Heart right ventricle (tissue), 16 donors: ENCODE data around the gene MGLL. TPM values are rescaled to one million over a fixed set of nuclear protein-coding genes. Genes with fewer than 3 reads are reported as not detected.

Experiments
- ATAC-seq, 8 donors: fragments of 200-7000 bp; cut with Tn5 transposase; one replicate each; pipeline ENCODE4 v1.9.1; 2020; ENCODE audit warnings: mild to moderate bottlenecking in 8 of 8, moderate library complexity in 8 of 8, moderate number of reproducible peaks in 1 of 8
- DNase-seq, 2 donors: peaks; one replicate each; pipeline ENCODE4 v3.0.0-alpha.2; 2020
- H3K27ac ChIP-seq, 10 donors: fragments of 200-600 bp; sonication (generic) in 2 of 10; one replicate each; pipeline versions ENCODE4 v1.5.0 to v1.8.0; 2020 to 2022; ENCODE audit warnings: mild to moderate bottlenecking in 3 of 10
- H3K27me3 ChIP-seq, 7 donors: fragments of 200-600 bp; one replicate each; pipeline ENCODE4 v1.8.0; 2021 to 2022; ENCODE audit warnings: mild to moderate bottlenecking in 2 of 7
- H3K36me3 ChIP-seq, 9 donors: fragments of 200-600 bp; sonication (generic) in 1 of 9; one replicate each; pipeline versions ENCODE4 v1.5.0 to v1.8.0; 2020 to 2022; ENCODE audit warnings: mild to moderate bottlenecking in 2 of 9
- H3K4me1 ChIP-seq, 9 donors: fragments of 200-600 bp; sonication (generic) in 1 of 9; one replicate each; pipeline versions ENCODE4 v1.5.0 to v1.8.0; 2020 to 2022; ENCODE audit warnings: mild to moderate bottlenecking in 4 of 9
- H3K4me3 ChIP-seq, 10 donors: fragments of 200-600 bp; sonication (generic) in 2 of 10; one replicate each; pipeline versions ENCODE4 v1.5.0 to v1.8.0; 2020 to 2022; ENCODE audit warnings: mild to moderate bottlenecking in 7 of 10, moderate library complexity in 2 of 10
- H3K9me3 ChIP-seq, 11 donors: fragments of 200-600 bp in 10 of 11; sonication (generic) in 2 of 11; one replicate each; pipeline versions ENCODE4 v1.5.0 to v1.8.0; 2013 to 2022; ENCODE audit warnings: mild to moderate bottlenecking in 2 of 11, control low read depth in 1 of 11, moderate library complexity in 1 of 11
- CTCF ChIP-seq, 9 donors: fragments of 200-600 bp; sonication (generic) in 2 of 9; IDR thresholded peaks; one replicate each; pipeline versions ENCODE4 v1.5.0 to v1.8.0; 2021 to 2022; ENCODE audit warnings: antibody characterized with exemption in 9 of 9, mild to moderate bottlenecking in 5 of 9, moderate library complexity in 1 of 9
- WGBS, 2 donors: extraction: QIAGEN DNeasy Blood & Tissue Kit; methylation state at CpG; one replicate each; pipeline ENCODE4 v1.1.7; 2013; ENCODE audit warnings: inconsistent platforms in 1 of 2; 5-methylcytosine and 5-hydroxymethylcytosine counted together
- intact Hi-C, 10 donors: fragments of 100-400 bp; cut with DNase I; formaldehyde crosslinking; loops; one replicate each; pipeline versions ENCODE4 v1.11.1 to v1.14.2; 2022
- polyA plus RNA-seq, 2 donors: library from polyadenylated mRNA; stranded (reverse); fragments of 200-250 nt; gene quantifications; one replicate each; pipeline ENCODE4 v1.2.3, GENCODE V29; 2013
- total RNA-seq, 10 donors: library from RNA; stranded (reverse); fragmentation: NEBNext Ultra II Directional in 3 of 10; extraction: Animal tissue kit (Norgen Biotek cat#: 25700) in 3 of 10; gene quantifications; one replicate each; pipeline versions ENCODE4 v1.2.1 to v1.2.4, GENCODE V29; 2021 to 2023
- donor health status: Arrhythmogenic right ventricular cardiomyopathy.
- donor health status: ischemic (EF 13 %, LVEDD 7.1; RV severe dilation, severe dysfunction).
- donor health status: healthy with polysubstance abuse.
- donor health status: DM: no; HTN: yes; CAD: no.
- donor health status: DM: no; HTN: no; CAD: no.
- donor health status: ischemic (EF 25% LVEDD 6.9; RV normal size, moderate dysfunction).
- donor health status: ischemic (EF 25% LVEDD 5.7; RV mildly dilated, moderate dysfunction).
- donor health status: healthy.
- donor health status: DM: yes; HTN: yes; CAD: no.
- donor health status: Ischemic cardiomyopathy.
- donor health status: ischemic (EF 35%, LVEDD 5.7; RV mildly dilated, moderate dysfunction).
- donor health status: nonischemic (EF 11% LVEDD 7.7; RV severe dilation, severe dysfunction).
- donor health status: DM: yes; HTN: yes; CAD: no.
- donor health status: PGD.
- donor health status: ischemic (EF 29% LVEDD 5.4; RV normal size, mild dysfunction).
- donor health status: nonischemic (EF 23%, LVEDD 6.1; RV moderate dilation, normal function).

Gene MGLL
- total and polyA plus RNA-seq, 12 donors = 35.7 to 103 (median 65.2) TPM

- Histone ChIP-seq H3K36me3 (peaks cover 0 to 74% (median 19%) of the 10 kb centered on the region in 9 donors), H3K4me1 (peaks cover 4 to 79% (median 50%) of the 10 kb centered on the region in 9 donors), H3K9me3 (no peaks in the 10 kb centered on the region), H3K27ac (peak overlapping the region in 6 of 10 donors; percentile 13 to 99 (median 69)), H3K4me3 (no peak overlapping the region), H3K27me3 (no peaks in the 10 kb centered on the region)
- no peak for DNase-seq
- WGBS, 2 donors = 95 to 96% methylated on average over 17 of the region's 17 CpGs
- intact Hi-C loops = no loop called here
- no peak for TF ChIP-seq CTCF (IDR thresholded peaks at IDR 0.05)
- ATAC-seq = no peak
Observed at GRCh38 chr3:127720985-127721935, 101.1 kb downstream of the MGLL start.

GRCh38 chr3:127720161-127720823, 102.0 kb downstream of the MGLL start:
- WGBS, 2 donors = 93 to 94% methylated on average over 15 of the region's 15 CpGs
- Histone ChIP-seq H3K4me1 (peaks cover 4 to 87% (median 58%) of the 10 kb centered on the region in 9 donors), H3K27ac (peak overlapping the region in 4 of 10 donors; percentile 16 to 99 (median 58)), H3K36me3 (peaks cover 0 to 84% (median 21%) of the 10 kb centered on the region in 9 donors), H3K9me3 (no peaks in the 10 kb centered on the region), H3K27me3 (no peaks in the 10 kb centered on the region), H3K4me3 (no peak overlapping the region)
- no peak for TF ChIP-seq CTCF (IDR thresholded peaks at IDR 0.05)
- no peak for DNase-seq
- intact Hi-C loops = no loop called here
- no peak for ATAC-seq

- TF ChIP-seq CTCF (IDR thresholded peaks at IDR 0.05) = no peak
- DNase-seq = no peak
- Histone ChIP-seq H3K27me3 (no peaks in the 10 kb centered on the region), H3K4me3 (no peak overlapping the region), H3K27ac (peak overlapping the region in 7 of 10 donors; percentile 19 to 99 (median 85)), H3K4me1 (peaks cover 6 to 91% (median 68%) of the 10 kb centered on the region in 9 donors), H3K9me3 (no peaks in the 10 kb centered on the region), H3K36me3 (peaks cover 0 to 85% (median 21%) of the 10 kb centered on the region in 9 donors)
- no peak for ATAC-seq
- intact Hi-C loops = no loop called here
- WGBS, 2 donors = 93 to 94% methylated on average over 8 of the region's 8 CpGs
Observed at GRCh38 chr3:127719369-127719768, 102.9 kb downstream of the MGLL start.

- peaks cover 7 to 93% (median 68%) of the 10 kb centered on the region in 9 donors for H3K4me1 ChIP-seq
- TF ChIP-seq CTCF (IDR thresholded peaks at IDR 0.05) = no peak
- H3K27me3 ChIP-seq = no peaks in the 10 kb centered on the region
- DNase-seq = no peak
- peaks cover 0 to 86% (median 21%) of the 10 kb centered on the region in 9 donors for H3K36me3 ChIP-seq
- intact Hi-C loops = no loop called here
- peak overlapping the region in 8 of 10 donors; percentile 19 to 99 (median 84) for H3K27ac ChIP-seq
- ATAC-seq = no peak
- 49 to 60% methylated on average over 3 of the region's 3 CpGs for WGBS, 2 donors
- H3K4me3 ChIP-seq = no peak overlapping the region
- H3K9me3 ChIP-seq = no peaks in the 10 kb centered on the region
Observed at GRCh38 chr3:127718916-127719290, 103.4 kb downstream of the MGLL start.
